ENCODE measurements around the gene UBC. TPM values are rescaled to one million over a fixed set of nuclear protein-coding genes. Genes with fewer than 3 reads are reported as not detected.
"Not testable (repeated sequence)": the region's sequence is repeated elsewhere in the genome, so short reads cannot be mapped to it uniquely, and the experiment has no call there.

UBC gene
- total RNA-seq, 2 donors from 2014 or later = 938 to 1,145 TPM

DNA sequence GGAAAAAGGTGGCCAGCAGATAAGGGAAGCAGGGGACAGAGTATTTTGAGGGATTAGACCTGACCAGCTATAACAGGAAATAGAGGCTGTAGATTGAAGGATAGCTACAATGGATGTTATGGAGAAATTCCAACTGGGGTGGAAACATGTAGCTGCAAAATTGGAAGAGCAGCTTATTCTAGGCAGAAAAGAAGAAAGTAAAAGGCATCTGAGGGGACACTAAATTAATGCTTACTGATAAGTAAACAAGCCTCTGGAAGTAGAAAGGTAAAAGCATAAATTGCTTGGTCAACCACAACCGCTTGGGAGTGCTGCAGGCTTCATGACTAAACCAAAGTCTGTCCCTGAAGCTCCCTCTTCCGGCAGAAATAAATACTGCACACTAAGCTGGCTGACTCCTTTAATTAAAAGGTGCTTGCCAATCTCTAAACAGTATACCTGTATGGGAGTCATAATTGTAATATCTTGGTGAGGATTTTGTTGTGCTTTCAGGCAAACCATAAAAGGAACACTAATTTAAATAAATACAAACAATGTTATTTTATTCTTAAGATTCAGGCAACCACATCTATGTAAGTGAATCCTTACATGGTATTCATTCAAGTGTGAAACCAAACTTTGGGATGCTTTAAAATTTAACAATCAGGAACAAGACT lies 7.7 kb downstream of the UBC start:
- peaks cover 0 to 40% of the 10 kb centered on the region in 2 donors for H3K4me1 ChIP-seq
- TF ChIP-seq, protein P1, sequence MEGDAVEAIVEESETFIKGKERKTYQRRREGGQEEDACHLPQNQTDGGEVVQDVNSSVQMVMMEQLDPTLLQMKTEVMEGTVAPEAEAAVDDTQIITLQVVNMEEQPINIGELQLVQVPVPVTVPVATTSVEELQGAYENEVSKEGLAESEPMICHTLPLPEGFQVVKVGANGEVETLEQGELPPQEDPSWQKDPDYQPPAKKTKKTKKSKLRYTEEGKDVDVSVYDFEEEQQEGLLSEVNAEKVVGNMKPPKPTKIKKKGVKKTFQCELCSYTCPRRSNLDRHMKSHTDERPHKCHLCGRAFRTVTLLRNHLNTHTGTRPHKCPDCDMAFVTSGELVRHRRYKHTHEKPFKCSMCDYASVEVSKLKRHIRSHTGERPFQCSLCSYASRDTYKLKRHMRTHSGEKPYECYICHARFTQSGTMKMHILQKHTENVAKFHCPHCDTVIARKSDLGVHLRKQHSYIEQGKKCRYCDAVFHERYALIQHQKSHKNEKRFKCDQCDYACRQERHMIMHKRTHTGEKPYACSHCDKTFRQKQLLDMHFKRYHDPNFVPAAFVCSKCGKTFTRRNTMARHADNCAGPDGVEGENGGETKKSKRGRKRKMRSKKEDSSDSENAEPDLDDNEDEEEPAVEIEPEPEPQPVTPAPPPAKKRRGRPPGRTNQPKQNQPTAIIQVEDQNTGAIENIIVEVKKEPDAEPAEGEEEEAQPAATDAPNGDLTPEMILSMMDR (IDR thresholded peaks at IDR 0.05) = peak; percentile 80 to 97
- peaks cover 16% of the 10 kb centered on the region for H3K36me3 ChIP-seq
- DNase-seq (ENCODE audit: low spot score) = peak; percentile 93
- no peaks in the 10 kb centered on the region for H3K27me3 ChIP-seq
- H3K9me3 ChIP-seq = no peaks in the 10 kb centered on the region
- H3K4me3 ChIP-seq = no peak overlapping the region
- no peak overlapping the region for H3K27ac ChIP-seq

DNA sequence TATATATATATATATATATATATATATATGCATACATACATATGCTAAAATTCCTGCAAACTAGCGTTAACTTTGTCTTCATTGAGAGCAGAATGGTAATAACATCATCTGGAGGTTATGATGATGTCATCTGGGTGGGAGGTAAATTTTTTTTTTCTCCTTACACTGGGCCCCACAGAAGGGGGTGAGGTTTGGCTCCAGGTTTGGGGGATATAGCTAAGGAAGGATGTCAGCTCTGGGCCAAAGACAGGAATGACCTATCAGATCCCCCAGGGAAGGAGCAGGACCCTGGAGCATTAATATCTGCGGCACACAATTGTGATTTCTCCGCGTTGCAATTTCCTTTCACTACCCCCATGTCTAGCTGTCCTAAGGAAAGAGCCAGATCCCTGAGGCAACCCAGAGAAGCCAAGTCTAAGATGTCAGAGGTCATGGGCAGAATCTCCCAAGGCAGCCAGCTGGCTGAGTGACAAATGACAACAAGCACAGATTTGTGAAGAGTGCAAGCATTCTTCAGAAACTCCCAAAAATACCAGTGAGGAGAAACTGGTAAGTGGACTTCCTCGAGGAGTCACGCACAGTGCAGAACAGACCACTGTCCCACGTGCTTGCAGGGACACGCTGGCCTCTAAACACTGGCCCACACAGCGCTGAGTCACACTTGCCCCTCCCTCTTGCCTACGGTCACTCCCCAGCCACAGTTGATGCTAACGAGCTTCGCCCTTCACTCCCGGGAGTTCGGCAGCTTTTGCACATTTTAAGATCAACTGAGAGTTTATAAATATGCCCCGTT lies 9.9 kb downstream of the UBC start:
- H3K27ac ChIP-seq = peak overlapping the region; percentile 48 to 51
- TF ChIP-seq, protein P1 (IDR thresholded peaks at IDR 0.05) = no peak
- peak overlapping the region in 1 of 2 donors; percentile 9 for H3K4me3 ChIP-seq
- H3K36me3 ChIP-seq = no peaks in the 10 kb centered on the region
- H3K27me3 ChIP-seq = no peaks in the 10 kb centered on the region
- peaks cover 0 to 18% of the 10 kb centered on the region in 2 donors for H3K4me1 ChIP-seq
- no peaks in the 10 kb centered on the region for H3K9me3 ChIP-seq
- peak; percentile 93 for DNase-seq (ENCODE audit: low spot score)

DNA sequence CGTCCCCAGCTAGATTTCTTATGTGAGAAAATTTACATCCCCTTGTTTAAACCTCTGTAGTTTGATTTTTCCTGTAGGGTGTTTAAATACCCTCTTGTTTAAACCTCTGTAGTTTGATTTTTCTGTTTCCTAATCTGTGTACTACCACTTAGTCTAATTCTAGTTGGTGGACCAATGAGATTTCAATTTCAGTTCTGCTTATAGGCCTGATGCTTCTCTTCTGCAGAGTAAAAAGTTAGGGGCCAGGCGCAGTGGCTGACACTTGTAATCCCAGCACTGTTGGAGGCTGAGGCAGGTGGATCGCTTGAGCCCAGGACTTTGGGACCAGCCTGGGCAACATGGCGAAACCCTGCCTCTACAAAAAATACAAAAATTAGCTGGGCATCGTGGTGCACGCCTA lies 11.5 kb downstream of the UBC start:
- H3K27ac ChIP-seq = no peak overlapping the region
- TF ChIP-seq, protein P1 (IDR thresholded peaks at IDR 0.05) = no peak
- H3K4me1 ChIP-seq = peaks cover 0 to 16% of the 10 kb centered on the region in 2 donors
- no peak for DNase-seq (ENCODE audit: low spot score)
- H3K27me3 ChIP-seq = no peaks in the 10 kb centered on the region
- H3K36me3 ChIP-seq = no peaks in the 10 kb centered on the region
- no peak overlapping the region for H3K4me3 ChIP-seq
- no peaks in the 10 kb centered on the region for H3K9me3 ChIP-seq

DNA sequence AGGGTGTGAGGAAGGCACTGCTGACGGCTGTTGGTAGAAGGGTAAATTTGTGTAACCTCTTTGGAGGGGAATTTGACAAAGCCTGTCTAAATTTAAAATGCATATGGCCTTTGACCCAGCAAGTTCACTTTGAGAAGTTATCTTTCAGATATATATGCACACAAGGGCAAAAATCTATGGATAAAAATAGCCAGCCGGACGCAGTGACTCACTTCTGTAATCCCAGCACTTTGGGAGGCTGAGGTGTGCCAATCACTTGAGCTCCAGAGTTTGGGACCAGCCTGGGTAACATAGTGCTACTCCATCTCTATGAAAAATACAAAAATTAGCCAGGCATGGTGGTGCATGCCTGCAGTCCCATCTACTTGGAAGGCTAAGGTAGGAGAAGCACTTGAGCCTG lies 13.4 kb downstream of the UBC start:
- Histone ChIP-seq H3K27me3 (no peaks in the 10 kb centered on the region), H3K27ac (no peak overlapping the region), H3K4me1 (peaks cover 0 to 16% of the 10 kb centered on the region in 2 donors), H3K4me3 (no peak overlapping the region), H3K9me3 (no peaks in the 10 kb centered on the region), H3K36me3 (no peaks in the 10 kb centered on the region)
- TF ChIP-seq, protein P1 (IDR thresholded peaks at IDR 0.05) = no peak
- DNase-seq (ENCODE audit: low spot score) = no peak

DNA sequence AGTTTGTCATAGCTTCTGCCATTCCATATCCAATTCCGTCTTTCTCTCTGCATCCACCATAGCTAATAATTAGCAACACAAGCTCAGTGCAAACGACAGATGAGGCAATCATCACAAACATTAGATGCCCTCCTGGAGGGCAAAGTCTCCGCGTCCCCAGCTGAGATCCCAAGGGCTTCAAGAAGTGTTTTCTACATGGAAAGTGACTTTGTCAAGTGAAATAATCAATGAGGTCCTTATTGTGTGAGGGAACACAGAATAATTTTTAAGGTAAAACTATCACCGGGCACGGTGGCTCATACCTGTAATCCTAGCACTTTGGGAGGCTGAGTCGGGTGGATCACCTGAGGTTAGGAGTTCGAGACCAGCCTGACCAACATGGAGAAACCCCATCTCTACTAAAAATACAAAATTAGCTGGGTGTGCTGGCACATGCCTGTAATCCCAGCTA lies 14.1 kb downstream of the UBC start:
- not testable (repeated sequence) for H3K9me3 ChIP-seq; H3K27ac ChIP-seq; H3K4me3 ChIP-seq; DNase-seq (ENCODE audit: low spot score); H3K27me3 ChIP-seq; H3K36me3 ChIP-seq
- H3K4me1 ChIP-seq = peaks cover 0 to 16% of the 10 kb centered on the region in 2 donors

DNA sequence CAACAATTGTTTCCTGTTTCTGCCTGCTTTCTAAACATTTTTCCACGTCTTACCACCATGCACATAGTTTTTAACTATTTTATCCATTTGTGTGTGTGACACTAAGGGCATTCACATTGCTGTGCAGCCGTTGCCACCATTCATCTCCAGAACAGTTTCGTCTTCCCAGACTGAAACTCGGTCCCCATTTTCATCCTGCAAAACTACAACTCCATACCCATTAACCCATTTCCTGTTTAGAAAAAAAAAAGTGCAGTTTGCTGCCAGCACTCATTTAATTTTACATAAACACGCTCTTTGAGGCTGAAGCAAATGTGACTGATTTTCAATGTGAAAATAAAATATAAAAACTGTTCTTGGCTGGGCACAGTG lies 15.5 kb downstream of the UBC start:
- H3K4me3 ChIP-seq = no peak overlapping the region
- H3K9me3 ChIP-seq = no peaks in the 10 kb centered on the region
- TF ChIP-seq, protein P1 (IDR thresholded peaks at IDR 0.05) = no peak
- no peaks in the 10 kb centered on the region for H3K36me3 ChIP-seq
- no peaks in the 10 kb centered on the region for H3K27me3 ChIP-seq
- peaks cover 0 to 3% of the 10 kb centered on the region in 2 donors for H3K4me1 ChIP-seq
- DNase-seq (ENCODE audit: low spot score) = no peak
- no peak overlapping the region for H3K27ac ChIP-seq

Measured in right atrium auricular region (tissue), 2 donors.